ENCODE data around the gene KDM4B. TPM values are rescaled to one million over a fixed set of nuclear protein-coding genes. Genes with fewer than 3 reads are reported as not detected.

The KDM4B gene
- total and polyA plus RNA-seq, 10 of the 15 experiments (the other 5 are each of a cell fraction or from before 2014, with no cell fraction given): 0.47 to 49.6 (median 16.2) TPM

DNA sequence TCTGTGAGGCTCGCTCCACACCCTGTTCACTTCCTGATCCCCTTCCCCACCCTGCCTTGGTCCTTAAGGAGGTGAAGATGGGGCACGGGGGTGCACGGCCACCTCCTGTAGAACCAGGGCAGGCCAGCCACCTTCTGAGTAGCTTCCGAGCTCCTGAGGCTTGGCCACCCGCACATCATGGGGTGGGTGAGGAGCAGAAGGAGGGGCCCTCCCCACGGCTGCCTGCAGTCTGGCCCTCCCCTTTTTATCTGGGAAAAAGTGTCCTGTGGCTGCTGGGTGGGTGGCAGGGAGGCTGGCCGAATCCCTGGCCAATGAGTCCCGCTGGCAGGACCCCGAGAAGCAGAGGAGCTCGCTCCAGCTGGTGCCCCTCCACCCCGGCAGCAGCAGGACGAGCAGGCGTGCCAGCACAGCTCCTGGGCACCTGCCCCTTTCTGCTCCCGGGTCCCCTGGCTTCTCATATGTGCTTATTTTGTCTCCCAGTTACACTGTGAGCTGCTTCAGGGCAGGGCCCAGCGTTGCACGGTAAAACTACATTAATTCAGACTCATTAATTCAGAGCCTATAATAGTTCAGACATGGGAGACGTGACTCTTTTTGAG lies 135.0 kb downstream of the KDM4B start:
- peaks cover 11% of the 10 kb centered on the region; the same call in 2 of the 3 replicates for H3K9me3 ChIP-seq (replicated peaks; ENCODE audit: control insufficient read depth, insufficient read depth, low read length)
- no peak overlapping the region for H2AFZ ChIP-seq (ENCODE audit: control insufficient read depth, low read depth, low read length)
- BruUV-seq (replicated peaks): no TSS peak
- ChIA-PET POLR2A (no interaction called here), SMC1A (ENCODE audit: uncharacterized antibody, unreplicated experiment) (interaction anchor here (0.6 kb wide), 1 partner anchor 11 kb away, joined by 4 read pairs; no protein-coding TSS in a partner anchor), CTCF (no interaction called here), RAD21 (ENCODE audit: unreplicated experiment) (interaction anchor here (0.6 kb wide), 1 partner anchor 32 kb away, joined by 3 read pairs; no protein-coding TSS in a partner anchor)
- H3K4me1 ChIP-seq (ENCODE audit: control insufficient read depth, insufficient read depth, low read length): no peaks in the 10 kb centered on the region
- H3K27ac ChIP-seq (ENCODE audit: control insufficient read depth, insufficient read depth): no peak overlapping the region
- peaks cover 3 to 4% of the 10 kb centered on the region in 2 experiments; a peak in 3 of 4 replicates for H3K36me3 ChIP-seq (ENCODE audit: control insufficient read depth in 2 of 2, insufficient read depth in 2 of 2, low read length in 1 of 2)
- no peaks in the 10 kb centered on the region for H3K27me3 ChIP-seq (replicated peaks in 1 of 2; ENCODE audit: control insufficient read depth in 2 of 2, insufficient read depth in 2 of 2, low read length in 1 of 2)
- no peak overlapping the region for H3K4me2 ChIP-seq (ENCODE audit: control insufficient read depth, insufficient read depth)
- no peak overlapping the region for H3K4me3 ChIP-seq
- DNase-seq (ENCODE audit: low read depth, low spot score) (no peak), ATAC-seq (no peak), FAIRE-seq (no peak)
- intact Hi-C loops (cut with micrococcal nuclease; ENCODE audit: unreplicated experiment) (no loop called here), in situ Hi-C loops (cut with MboI) (no loop called here)
- no peaks in the 10 kb centered on the region for H4K20me1 ChIP-seq (ENCODE audit: control insufficient read depth, insufficient read depth)
- WGBS (ENCODE audit: insufficient coverage, insufficient replicate concordance, low lambda C conversion rate, missing lambda C conversion rate): 87% methylated on average over 17 of the region's 17 CpGs
- H3K9ac ChIP-seq (ENCODE audit: control insufficient read depth, insufficient read depth, low read length): no peak overlapping the region
- H3K79me2 ChIP-seq (ENCODE audit: control insufficient read depth, insufficient read depth, low read length): no peaks in the 10 kb centered on the region
- TF ChIP-seq CHD4 (IDR thresholded peaks at IDR 0.05) (no peak), TCF7 (IDR thresholded peaks at IDR 0.05; ENCODE audit: borderline replicate concordance) (no peak), ZNF24 (IDR thresholded peaks at IDR 0.05) (no peak), NFXL1 (IDR thresholded peaks at IDR 0.05; ENCODE audit: borderline replicate concordance) (no peak), KAT2A (conservative IDR thresholded peaks at IDR 0.05; ENCODE audit: control insufficient read depth, low read depth, low read length) (no peak), BCLAF1 (IDR thresholded peaks at IDR 0.05) (no peak), SP1 (IDR thresholded peaks at IDR 0.05; ENCODE audit: low read depth, low read length) (no peak), GABPA (IDR thresholded peaks at IDR 0.05; ENCODE audit: low read depth) (no peak), MTA2 (IDR thresholded peaks at IDR 0.05; ENCODE audit: low read depth) (no peak), EP300 (IDR thresholded peaks at IDR 0.05; ENCODE audit: borderline replicate concordance in 1 of 2, control insufficient read depth in 1 of 2, low read depth in 2 of 2, low read length in 2 of 2) (no peak), SMAD1 (IDR thresholded peaks at IDR 0.05; ENCODE audit: low read depth, partially characterized antibody) (no peak), ZNF207 (IDR thresholded peaks at IDR 0.05; ENCODE audit: borderline replicate concordance) (no peak), IKZF2 (IDR thresholded peaks at IDR 0.05) (no peak), NFYA (IDR thresholded peaks at IDR 0.05; ENCODE audit: borderline replicate concordance, low read depth, low read length) (no peak), ZNF217 (IDR thresholded peaks at IDR 0.05) (no peak)
- TF ChIP-seq, protein P1, sequence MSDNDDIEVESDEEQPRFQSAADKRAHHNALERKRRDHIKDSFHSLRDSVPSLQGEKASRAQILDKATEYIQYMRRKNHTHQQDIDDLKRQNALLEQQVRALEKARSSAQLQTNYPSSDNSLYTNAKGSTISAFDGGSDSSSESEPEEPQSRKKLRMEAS (IDR thresholded peaks at IDR 0.05; ENCODE audit: low read depth, low read length): no peak
- TF ChIP-seq, protein P2, sequence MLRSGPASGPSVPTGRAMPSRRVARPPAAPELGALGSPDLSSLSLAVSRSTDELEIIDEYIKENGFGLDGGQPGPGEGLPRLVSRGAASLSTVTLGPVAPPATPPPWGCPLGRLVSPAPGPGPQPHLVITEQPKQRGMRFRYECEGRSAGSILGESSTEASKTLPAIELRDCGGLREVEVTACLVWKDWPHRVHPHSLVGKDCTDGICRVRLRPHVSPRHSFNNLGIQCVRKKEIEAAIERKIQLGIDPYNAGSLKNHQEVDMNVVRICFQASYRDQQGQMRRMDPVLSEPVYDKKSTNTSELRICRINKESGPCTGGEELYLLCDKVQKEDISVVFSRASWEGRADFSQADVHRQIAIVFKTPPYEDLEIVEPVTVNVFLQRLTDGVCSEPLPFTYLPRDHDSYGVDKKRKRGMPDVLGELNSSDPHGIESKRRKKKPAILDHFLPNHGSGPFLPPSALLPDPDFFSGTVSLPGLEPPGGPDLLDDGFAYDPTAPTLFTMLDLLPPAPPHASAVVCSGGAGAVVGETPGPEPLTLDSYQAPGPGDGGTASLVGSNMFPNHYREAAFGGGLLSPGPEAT (IDR thresholded peaks at IDR 0.05; ENCODE audit: low read depth): no peak
- TF ChIP-seq, protein P3, sequence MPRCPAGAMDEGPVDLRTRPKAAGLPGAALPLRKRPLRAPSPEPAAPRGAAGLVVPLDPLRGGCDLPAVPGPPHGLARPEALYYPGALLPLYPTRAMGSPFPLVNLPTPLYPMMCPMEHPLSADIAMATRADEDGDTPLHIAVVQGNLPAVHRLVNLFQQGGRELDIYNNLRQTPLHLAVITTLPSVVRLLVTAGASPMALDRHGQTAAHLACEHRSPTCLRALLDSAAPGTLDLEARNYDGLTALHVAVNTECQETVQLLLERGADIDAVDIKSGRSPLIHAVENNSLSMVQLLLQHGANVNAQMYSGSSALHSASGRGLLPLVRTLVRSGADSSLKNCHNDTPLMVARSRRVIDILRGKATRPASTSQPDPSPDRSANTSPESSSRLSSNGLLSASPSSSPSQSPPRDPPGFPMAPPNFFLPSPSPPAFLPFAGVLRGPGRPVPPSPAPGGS (IDR thresholded peaks at IDR 0.05; ENCODE audit: borderline replicate concordance, insufficient read depth, low read depth, low read length, poor library complexity, severe bottlenecking): no peak

All from GM12878 (cell line).